PC-9 (cell line): ENCODE measurements around the gene TMEM120A. TPM values are rescaled to one million over a fixed set of nuclear protein-coding genes. Genes with fewer than 3 reads are reported as not detected.

Source experiments
- BruUV-seq: library from RNA; stranded (reverse); fragments of 400-500 nt; replicated peaks from 2 replicates; lab custom pipeline; 2021; lab: Mats Ljungman, UMichigan
- CTCF ChIA-PET: fragments of 300-600 bp; sonication (Branson Sonifier 250); formaldehyde crosslinking; loops from one replicate; lab custom pipeline; 2022; ENCODE audit warnings: antibody characterized with exemption; lab: Charles Lee
- POLR2A ChIA-PET: fragments of 300-600 bp; sonication (Branson Sonifier 250); formaldehyde crosslinking; loops from one replicate; lab custom pipeline; 2022; ENCODE audit warnings: antibody characterized with exemption; ENCODE audit not compliant: unreplicated experiment; lab: Charles Lee
- DNase-seq, 2 experiments: peaks; one replicate each; pipeline versions ENCODE4 v3.0.0 to v3.0.0-alpha.2; 2015 to 2022; ENCODE audit warnings: mixed read lengths in 1 of 2
- H2AFZ ChIP-seq: fragments of 200-600 bp; sonication (generic); 2 replicates; pipeline ENCODE4 v1.8.1; 2017; ENCODE audit warnings: antibody characterized with exemption
- H3F3A ChIP-seq: fragments of 200-600 bp; sonication (generic); 2 replicates; pipeline ENCODE4 v1.8.1; 2017; ENCODE audit warnings: antibody characterized with exemption, mild to moderate bottlenecking, low read depth; ENCODE audit not compliant: insufficient read depth
- H3K27ac ChIP-seq: fragments of 200-600 bp; sonication (generic); 2 replicates; pipeline ENCODE4 v1.6.1; 2016; ENCODE audit warnings: mixed run types
- H3K27me3 ChIP-seq: fragments of 200-600 bp; sonication (generic); 2 replicates; pipeline ENCODE4 v1.6.1; 2016; ENCODE audit warnings: low read depth, mixed run types; ENCODE audit not compliant: insufficient read depth
- H3K36me3 ChIP-seq: fragments of 200-600 bp; sonication (generic); 2 replicates; pipeline ENCODE4 v1.6.1; 2016; ENCODE audit warnings: low read depth, mixed run types
- H3K4me1 ChIP-seq: fragments of 200-600 bp; sonication (generic); replicated peaks from 2 replicates; pipeline ENCODE4 v1.6.1; 2016; ENCODE audit warnings: mixed run types; ENCODE audit not compliant: insufficient read depth
- H3K4me2 ChIP-seq: fragments of 200-600 bp; sonication (generic); 2 replicates; pipeline ENCODE4 v1.6.1; 2017; ENCODE audit warnings: mixed run types
- H3K4me3 ChIP-seq: fragments of 200-600 bp; sonication (generic); 2 replicates; pipeline ENCODE4 v1.6.1; 2016; ENCODE audit warnings: mixed run types
- H3K79me2 ChIP-seq: fragments of 200-600 bp; sonication (generic); 2 replicates; pipeline ENCODE4 v1.6.1; 2017; ENCODE audit warnings: low read depth, mixed run types
- H3K9me2 ChIP-seq: fragments of 200-600 bp; sonication (generic); 2 replicates; pipeline ENCODE4 v1.8.1; 2017; ENCODE audit warnings: mild to moderate bottlenecking; ENCODE audit not compliant: insufficient read depth
- H3K9me3 ChIP-seq: fragments of 200-600 bp; sonication (generic); 2 replicates; pipeline ENCODE4 v1.8.1; 2016; ENCODE audit warnings: low read depth; ENCODE audit not compliant: insufficient read depth
- H4K20me1 ChIP-seq: fragments of 200-600 bp; sonication (generic); 2 replicates; pipeline ENCODE4 v1.8.1; 2017; ENCODE audit not compliant: insufficient read depth
- EZH2 ChIP-seq: fragments of 200-600 bp; sonication (generic); IDR thresholded peaks from 2 replicates; pipeline ENCODE4 v1.8.0; 2017; ENCODE audit warnings: antibody characterized with exemption, low read depth
- intact Hi-C: fragments of 100-400 bp; cut with micrococcal nuclease; formaldehyde crosslinking; loops from one replicate; pipeline ENCODE4 v1.10.0; 2022; ENCODE audit not compliant: unreplicated experiment
- total RNA-seq: library from RNA; stranded (reverse); gene quantifications from 2 replicates; pipeline ENCODE4 v1.2.3, GENCODE V29; 2021
- TF ChIP-seq, protein P1 (sequence below): fragments of 200-600 bp; sonication (generic); conservative IDR thresholded peaks from 2 replicates; pipeline ENCODE4 v1.6.1; 2017; ENCODE audit warnings: mixed run types, antibody characterized with exemption, mild to moderate bottlenecking, moderate library complexity

The TMEM120A gene
- total RNA-seq, 1 experiment from 2014 or later = 27.0 TPM

DNA sequence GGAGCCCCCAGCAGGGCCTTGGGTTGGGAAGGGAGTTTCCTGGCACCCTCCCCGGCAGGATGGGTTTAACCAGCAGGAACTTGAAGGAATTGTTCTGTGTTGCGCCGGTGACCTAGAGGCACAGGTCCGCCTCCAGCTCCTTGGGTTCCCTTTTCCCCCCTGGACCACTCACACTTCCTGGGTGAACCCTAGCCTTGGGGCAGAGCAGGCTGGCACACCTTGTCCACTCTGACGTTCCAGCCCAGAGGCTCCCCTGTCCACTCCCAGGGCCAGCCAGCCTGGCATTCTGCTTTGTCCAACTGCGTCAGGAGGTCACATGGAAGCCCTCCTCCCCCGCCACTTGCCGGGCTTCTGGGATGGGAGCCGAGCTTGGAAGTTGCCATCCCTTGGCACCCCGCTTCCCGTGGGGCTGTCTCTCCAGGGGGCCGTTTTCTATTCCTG lies 25.8 kb downstream of the TMEM120A start:
- H3K4me1 ChIP-seq = no peaks in the 10 kb centered on the region
- intact Hi-C loops = no loop called here
- H3K9me3 ChIP-seq = no peaks in the 10 kb centered on the region
- no peaks in the 10 kb centered on the region for H3K79me2 ChIP-seq
- H4K20me1 ChIP-seq = no peaks in the 10 kb centered on the region
- no peak for TF ChIP-seq EZH2
- TF ChIP-seq, protein P1, sequence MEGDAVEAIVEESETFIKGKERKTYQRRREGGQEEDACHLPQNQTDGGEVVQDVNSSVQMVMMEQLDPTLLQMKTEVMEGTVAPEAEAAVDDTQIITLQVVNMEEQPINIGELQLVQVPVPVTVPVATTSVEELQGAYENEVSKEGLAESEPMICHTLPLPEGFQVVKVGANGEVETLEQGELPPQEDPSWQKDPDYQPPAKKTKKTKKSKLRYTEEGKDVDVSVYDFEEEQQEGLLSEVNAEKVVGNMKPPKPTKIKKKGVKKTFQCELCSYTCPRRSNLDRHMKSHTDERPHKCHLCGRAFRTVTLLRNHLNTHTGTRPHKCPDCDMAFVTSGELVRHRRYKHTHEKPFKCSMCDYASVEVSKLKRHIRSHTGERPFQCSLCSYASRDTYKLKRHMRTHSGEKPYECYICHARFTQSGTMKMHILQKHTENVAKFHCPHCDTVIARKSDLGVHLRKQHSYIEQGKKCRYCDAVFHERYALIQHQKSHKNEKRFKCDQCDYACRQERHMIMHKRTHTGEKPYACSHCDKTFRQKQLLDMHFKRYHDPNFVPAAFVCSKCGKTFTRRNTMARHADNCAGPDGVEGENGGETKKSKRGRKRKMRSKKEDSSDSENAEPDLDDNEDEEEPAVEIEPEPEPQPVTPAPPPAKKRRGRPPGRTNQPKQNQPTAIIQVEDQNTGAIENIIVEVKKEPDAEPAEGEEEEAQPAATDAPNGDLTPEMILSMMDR = no peak
- no peaks in the 10 kb centered on the region for H3K27me3 ChIP-seq
- H3K27ac ChIP-seq = no peak overlapping the region
- no peaks in the 10 kb centered on the region for H3F3A ChIP-seq
- H3K9me2 ChIP-seq = no peaks in the 10 kb centered on the region
- H3K4me3 ChIP-seq = no peak overlapping the region
- CTCF ChIA-PET = no interaction called here
- BruUV-seq = no TSS peak
- no peak overlapping the region for H3K4me2 ChIP-seq
- peaks cover 9% of the 10 kb centered on the region; the same call in 1 of the 2 replicates for H3K36me3 ChIP-seq
- no peak overlapping the region for H2AFZ ChIP-seq
- POLR2A ChIA-PET = no interaction called here
- DNase-seq = no peak

DNA sequence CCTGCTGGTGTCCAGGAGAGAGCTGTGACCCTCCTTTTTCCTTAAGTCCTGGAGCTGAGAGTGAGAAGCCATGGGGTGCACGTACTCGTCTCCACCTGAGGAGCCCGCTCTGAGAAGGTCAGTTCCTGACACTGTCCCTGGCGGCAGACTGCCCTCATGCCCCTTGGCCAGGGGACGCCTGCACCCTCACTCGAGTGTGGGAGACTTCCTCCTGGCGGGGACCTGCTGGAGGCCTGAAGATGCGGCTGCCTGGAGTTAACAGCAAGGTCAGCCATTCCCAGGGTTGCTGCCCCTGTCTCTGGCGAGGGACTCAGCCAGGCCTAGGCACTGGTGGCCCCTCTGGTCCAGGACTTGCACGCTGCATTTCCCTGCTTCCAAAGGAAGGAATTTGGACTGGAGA lies 26.4 kb downstream of the TMEM120A start:
- Histone ChIP-seq H3K9me2 (no peaks in the 10 kb centered on the region), H3K36me3 (peaks cover 8% of the 10 kb centered on the region; the same call in 1 of the 2 replicates), H3K4me1 (no peaks in the 10 kb centered on the region), H3K79me2 (no peaks in the 10 kb centered on the region), H4K20me1 (no peaks in the 10 kb centered on the region), H3K4me2 (no peak overlapping the region), H3K27me3 (no peaks in the 10 kb centered on the region), H3K9me3 (no peaks in the 10 kb centered on the region), H3K27ac (no peak overlapping the region), H2AFZ (no peak overlapping the region), H3F3A (no peaks in the 10 kb centered on the region), H3K4me3 (no peak overlapping the region)
- CTCF ChIA-PET = no interaction called here
- no TSS peak for BruUV-seq
- no peak for TF ChIP-seq EZH2
- TF ChIP-seq, protein P1 = no peak
- intact Hi-C loops = no loop called here
- DNase-seq = no peak
- POLR2A ChIA-PET = interaction anchor here (0.6 kb wide), 1 partner anchor 167 kb away, joined by 3 read pairs; no protein-coding TSS in a partner anchor

DNA sequence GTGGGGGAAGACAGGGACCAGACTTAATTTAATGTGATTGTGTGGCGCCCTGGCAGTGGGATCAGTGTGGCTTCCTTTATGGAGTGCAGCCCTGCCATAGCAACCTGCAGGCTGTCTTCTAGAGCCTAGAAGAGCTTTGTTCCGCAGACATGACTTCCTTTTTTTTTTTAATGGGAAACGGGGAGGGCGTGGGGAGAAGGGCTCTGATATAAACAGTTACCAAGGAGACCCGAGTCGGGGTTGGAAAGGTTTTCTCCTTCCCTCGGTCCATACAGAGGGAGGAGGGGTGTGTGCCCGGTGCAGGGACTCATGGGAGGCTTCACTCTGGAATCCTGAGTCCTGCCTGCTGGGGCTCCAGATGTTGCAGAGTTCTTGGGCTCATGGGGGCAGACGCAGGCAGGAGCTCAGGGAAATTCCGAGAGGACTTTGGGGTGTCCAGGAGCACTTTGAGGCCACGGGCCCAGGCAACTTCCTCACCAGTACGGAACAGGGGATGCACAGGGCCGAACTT lies 26.9 kb downstream of the TMEM120A start:
- Histone ChIP-seq H3K27ac (no peak overlapping the region), H3K4me3 (no peak overlapping the region), H2AFZ (no peak overlapping the region), H3K27me3 (no peaks in the 10 kb centered on the region), H3K79me2 (no peaks in the 10 kb centered on the region), H3F3A (no peaks in the 10 kb centered on the region), H3K4me1 (no peaks in the 10 kb centered on the region), H3K9me3 (no peaks in the 10 kb centered on the region), H3K9me2 (no peaks in the 10 kb centered on the region), H3K4me2 (no peak overlapping the region), H3K36me3 (peaks cover 4% of the 10 kb centered on the region; the same call in 1 of the 2 replicates), H4K20me1 (no peaks in the 10 kb centered on the region)
- no TSS peak for BruUV-seq
- ChIA-PET CTCF (no interaction called here), POLR2A (interaction anchor here (0.6 kb wide), 1 partner anchor 167 kb away, joined by 3 read pairs; no protein-coding TSS in a partner anchor)
- TF ChIP-seq EZH2 = no peak
- TF ChIP-seq, protein P1 = no peak
- intact Hi-C loops = no loop called here
- DNase-seq = no peak
